ENCODE data around the gene VIPR2.
"Not testable (repeated sequence)": the region's sequence is repeated elsewhere in the genome, so short reads cannot be mapped to it uniquely, and the experiment has no call there.

Gene VIPR2

DNA sequence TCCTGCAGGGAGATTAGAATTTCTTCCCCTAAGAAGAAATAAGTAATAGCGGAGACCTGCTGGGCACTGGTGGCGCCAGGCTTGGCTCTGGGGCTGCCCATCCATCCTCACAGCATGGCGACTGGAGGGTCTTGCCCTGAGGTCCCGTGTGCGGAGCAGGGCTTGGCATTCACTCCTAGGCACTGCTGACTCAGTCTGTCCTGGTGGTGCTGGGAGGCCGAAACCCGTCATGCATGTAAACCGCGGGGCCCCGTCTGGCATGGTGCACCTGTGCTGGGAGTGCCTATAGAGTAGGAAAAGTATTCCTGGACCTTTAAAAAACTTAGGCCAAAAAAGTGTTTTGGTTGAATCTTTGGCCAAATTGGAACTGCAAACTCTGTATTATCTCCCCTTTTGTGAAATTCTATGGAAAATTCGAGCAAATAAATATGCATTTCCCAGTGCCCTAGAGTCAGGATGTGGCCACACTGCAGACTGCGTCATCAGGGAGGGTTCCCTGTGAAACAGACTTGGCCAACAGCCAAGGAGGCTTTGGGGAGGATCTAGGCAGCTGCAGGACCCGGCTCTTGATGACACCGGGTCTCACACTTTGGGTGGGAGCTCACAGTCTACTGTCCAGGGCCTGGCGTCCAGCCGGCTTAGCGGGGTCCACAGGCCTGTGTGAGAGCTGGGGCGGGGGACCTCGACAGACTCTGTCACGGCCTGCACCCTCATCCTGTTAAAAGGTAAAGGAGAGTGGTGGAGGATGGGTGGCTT, 122.3 kb downstream of the VIPR2 start:
- DNase-seq, result no peak

DNA sequence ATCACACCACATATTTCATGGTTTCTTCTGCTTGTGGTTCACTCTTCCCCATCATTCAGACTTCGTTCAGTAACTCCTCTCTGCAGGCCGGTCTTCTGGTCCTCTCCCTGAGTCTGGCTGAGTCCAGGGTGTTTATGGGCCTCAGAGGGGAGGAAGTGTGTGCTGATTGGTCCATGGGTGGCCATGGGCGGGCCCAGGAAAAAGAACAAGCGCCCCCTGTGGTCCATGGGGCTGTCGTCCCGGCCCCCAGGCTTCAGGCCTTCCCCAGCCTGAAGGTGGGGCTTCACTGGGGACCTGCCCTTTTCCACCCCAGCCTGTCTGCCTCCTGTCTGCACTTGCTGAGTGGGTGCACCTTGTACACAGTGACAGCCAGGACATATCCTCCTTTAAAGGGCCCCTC, 123.7 kb downstream of the VIPR2 start:
- DNase-seq, result no peak

DNA sequence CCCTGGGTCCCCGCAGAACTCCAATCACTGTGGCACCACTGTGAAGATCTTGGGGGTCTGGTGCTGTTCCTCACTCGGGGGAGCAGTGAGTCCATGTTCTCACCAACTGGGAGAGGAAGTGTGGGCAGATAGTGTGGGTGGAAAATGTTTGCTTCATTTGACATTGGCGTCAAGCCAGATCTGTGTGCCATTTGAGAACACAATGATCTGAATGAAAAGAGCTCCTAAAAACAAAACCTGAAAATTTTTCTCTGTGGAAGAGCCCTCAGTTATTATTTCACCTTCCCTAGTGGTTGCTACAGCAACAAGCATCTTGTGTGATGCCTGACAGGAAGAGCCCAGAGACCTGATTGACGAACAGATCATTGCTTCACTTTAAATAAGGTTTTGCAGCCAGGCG, 125.6 kb downstream of the VIPR2 start:
- DNase-seq, result no peak

DNA sequence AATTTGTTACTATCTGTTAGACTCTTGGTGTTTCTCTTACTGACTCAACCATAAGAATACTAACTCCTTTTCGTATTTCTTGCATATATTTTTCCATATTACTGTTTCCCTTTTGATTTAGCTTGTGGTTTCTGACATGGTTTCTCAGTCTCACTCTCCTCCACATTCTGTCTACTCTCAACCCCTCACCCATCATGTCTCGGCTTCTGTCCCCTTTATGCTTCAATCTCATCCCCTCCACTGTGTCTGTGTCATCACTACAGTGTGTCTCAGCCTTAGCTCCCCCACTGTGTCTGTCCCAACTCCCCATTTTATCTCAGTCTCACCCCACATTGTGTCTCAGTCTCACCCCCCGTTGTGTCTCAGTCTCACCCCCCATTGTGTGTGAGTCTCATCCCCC, 126.9 kb downstream of the VIPR2 start:
- no peak for DNase-seq

DNA sequence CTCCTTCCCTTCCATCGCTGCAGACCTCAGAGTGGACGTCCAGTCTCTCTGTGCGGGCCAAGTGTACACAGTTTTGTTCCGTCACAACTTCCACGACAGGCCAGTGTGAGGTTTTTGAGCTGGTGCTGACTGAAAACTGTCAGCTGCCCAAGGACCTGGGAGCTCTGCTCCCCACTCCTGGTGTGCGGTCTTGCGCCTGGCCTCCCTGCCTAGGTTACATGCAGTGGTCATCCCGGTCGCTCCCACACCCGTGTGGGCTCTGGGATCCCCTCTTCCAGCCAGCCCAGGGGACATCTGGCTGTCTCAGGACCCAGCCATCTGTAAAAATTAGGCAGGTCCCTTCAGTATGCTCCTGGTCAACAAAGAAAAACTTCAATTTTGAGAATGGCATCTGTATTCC, 127.5 kb downstream of the VIPR2 start:
- no peak for DNase-seq

DNA sequence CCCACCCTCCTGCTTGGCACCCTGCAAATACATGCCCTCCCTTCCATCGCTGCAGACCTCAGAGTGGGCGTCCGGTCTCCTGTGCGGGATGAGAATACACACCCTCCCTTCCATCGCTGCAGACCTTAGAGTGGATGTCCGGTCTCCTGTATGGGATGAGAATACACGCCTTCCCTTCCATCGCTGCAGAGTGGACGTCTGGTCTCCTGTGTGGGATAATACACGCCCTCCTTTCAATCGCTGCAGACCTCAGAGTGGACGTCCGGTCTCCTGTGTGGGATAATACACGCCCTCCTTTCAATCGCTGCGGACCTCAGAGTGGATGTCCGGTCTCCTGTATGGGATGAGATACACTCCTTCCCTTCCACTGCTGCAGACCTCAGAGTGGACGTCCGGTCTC, 128.1 kb downstream of the VIPR2 start:
- no peak for DNase-seq

DNA sequence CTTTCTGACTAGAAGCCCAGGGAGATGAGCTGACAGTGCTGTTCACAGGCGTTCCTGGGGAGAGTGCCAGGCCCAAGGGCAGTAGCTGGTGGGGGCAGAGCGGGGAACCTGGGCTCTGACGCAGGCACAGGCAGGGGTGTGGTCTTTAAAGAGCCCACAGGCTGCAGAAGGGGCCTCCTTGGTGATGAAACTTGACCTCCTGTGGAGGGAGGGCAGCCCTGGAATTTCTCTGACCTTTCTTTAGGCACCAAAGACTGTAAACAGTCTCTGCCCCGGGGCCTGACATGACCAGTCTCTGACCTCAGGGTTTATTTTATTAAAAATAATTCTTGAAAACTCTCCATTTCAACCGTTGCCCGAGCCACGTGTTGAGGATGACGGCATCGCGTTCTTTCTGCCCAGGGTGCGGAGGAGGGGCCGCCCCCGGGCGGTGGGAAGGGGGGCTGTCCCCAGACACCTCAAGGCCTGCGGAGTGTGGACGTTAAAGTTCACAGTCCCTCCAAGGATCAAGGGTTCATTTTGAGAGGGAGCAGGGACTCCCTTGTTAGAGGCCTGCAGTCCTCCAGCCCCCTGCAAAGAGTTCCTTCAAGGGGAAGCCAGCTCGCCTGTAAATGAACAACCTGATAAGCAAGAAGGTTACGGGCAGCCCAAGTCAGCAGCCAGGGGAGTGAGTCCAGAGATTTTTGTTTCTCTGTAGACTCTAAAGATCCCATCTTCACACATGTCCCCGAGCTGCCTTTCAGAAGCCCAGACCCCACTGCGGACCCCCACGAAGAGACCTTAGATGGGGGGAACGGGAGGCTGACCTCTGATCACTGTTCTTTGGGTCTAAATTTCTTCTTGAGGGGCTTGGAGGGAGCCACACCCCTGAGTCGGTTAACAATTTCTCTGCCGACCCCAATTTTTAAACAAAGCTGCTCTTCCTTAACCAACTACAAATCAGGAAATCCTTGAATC, 128.9 kb downstream of the VIPR2 start:
- no peak for DNase-seq

DNA sequence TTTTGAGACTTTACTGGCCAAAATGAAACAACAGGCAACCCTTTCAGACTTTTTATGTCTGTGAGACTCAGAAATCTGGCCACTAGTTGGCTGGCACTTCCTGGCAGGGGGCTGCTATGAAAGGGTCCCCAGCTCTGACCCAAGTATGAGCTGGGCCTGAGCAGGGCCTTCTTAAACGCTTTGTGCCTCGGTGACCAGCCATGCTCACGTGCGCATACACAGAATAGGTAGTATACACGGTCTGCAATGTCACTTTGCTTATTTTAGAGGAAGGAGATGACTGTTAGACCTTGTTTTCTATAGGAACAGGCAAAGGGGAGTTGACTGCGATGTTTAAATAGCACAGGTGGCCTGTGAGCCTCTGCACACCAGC, 129.6 kb downstream of the VIPR2 start:
- no peak for DNase-seq

DNA sequence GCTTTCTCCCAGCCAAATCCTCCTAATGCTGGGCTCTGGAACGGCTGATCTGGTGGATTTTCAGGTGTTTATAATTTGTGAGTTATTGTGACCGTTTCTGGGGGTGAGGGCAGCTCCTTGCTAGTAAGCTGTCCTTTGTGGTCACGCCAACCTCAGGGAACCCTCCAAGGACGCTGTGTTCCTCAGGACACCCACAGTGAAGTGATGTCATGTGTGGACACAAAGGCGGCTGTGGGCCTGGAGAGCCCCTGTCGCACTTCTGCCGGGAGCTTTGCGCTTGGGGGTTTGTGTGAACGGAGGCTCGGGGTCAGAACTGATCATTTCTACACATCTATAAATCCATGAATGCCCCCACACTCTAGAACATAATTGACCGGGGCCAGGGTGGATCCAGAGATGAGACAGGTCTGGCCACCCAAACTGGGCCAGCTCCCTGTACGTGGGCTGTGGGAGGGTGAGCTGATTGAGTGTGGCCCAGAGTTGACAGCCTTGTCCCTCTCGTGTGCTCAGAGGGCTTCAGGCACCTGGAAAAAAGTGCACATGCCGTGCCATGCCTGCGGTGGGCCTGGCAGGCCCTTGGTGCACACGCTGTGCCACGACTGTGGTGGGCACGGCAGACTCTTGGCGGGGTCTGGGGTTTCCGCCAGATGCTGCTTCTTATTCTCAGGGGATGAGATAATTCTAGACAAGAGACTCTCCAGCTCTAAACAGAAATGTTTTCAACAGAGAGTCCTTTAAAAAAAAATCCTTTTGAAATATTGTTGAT, 130.2 kb downstream of the VIPR2 start:
- DNase-seq, result no peak

DNA sequence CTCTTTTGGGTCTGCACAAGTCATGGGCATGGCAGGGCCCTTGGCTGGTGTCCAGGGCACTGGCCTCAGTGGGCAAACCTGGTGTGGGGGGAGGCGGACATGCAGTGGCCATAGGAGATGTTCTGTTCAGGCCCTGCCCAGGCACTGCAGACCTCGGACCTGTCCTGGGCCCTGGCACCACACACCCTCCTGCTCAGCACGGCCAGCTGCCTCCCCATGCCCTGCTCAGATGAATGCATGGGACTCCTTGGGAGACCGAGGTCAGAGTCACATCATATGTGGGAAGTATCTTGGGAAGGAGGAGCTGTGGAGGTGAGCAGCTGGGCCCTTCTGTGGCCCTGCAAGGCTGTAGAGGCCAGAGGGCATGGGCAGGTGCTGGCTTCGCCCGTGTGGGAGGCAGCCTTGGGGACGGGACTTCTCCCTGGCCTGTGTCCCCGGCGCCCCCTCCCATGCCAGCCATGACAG, 130.8 kb downstream of the VIPR2 start:
- DNase-seq, result no peak

DNA sequence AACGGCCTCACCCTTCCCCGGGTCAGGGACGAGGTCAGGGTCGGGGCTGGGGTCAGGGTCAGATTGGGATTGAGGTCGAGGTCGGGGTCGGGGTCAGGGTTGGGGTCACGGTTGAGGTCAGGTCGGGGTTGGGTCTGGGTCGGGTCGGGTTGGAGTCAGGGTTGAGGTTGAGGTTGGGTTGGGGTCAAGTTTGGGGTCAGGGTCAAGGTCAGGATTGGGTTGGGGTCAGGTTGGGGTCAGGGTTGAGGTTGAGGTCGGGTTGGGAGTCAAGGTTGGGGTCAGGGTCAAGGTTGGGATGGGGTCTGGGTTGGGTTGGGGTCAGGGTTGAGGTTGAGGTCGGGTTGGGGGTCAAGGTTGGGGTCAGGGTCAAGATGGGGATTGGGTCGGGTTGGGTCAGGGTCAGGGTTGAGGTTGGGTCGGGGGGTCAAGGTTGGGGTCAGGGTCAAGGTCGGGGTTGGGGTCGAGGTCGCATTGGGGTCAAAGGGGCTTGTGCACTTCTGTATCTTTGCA, 131.4 kb downstream of the VIPR2 start:
- DNase-seq, result no peak

DNA sequence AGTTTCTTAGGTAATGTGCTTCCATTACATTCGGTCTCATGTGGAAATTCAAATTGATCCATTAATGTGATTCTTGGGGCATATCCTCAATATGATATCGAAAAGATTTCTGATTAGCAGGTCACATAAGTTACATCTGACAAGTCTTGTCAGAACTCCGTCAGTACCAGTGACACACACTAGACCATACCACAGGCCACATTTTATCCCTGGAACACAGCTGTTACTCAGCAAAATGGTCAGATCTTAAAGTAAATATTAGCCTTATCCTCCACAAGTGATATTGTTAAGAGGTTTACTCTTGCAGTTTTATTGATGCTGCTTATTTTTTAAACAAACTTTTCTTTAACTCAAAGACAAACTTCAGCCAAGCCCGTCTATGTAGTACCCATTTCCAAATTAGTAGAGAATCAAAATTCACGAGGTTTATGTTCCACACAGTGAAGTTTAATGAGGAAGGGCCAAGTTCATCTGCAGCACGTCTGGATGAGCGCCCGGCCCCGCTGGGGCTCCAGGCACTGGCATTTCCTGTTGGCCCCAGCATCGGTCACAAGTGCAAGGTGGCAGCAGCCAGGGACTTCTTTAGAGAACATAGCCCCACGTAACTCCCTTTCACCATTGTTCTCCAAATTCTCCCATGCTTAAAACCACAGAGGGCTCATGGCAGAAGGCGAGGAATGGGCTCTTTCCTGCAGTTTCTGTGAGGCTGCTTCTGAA, 132.2 kb downstream of the VIPR2 start:
- DNase-seq, result no peak

DNA sequence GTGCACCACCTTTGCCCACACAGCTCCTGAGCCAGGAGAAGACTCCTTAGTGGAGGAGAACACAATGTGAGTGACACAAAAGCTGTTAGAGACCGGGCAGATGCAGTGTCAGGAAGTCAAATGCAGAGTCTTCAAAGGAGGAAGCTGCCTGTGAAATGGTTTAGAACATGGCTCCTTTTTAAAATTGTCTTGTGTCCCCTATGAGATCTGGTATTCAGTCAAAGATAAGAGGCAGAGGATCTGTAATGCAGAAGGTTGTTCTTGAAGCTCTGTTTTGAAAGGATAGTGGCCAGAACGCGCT, 133.0 kb downstream of the VIPR2 start:
- no peak for DNase-seq

DNA sequence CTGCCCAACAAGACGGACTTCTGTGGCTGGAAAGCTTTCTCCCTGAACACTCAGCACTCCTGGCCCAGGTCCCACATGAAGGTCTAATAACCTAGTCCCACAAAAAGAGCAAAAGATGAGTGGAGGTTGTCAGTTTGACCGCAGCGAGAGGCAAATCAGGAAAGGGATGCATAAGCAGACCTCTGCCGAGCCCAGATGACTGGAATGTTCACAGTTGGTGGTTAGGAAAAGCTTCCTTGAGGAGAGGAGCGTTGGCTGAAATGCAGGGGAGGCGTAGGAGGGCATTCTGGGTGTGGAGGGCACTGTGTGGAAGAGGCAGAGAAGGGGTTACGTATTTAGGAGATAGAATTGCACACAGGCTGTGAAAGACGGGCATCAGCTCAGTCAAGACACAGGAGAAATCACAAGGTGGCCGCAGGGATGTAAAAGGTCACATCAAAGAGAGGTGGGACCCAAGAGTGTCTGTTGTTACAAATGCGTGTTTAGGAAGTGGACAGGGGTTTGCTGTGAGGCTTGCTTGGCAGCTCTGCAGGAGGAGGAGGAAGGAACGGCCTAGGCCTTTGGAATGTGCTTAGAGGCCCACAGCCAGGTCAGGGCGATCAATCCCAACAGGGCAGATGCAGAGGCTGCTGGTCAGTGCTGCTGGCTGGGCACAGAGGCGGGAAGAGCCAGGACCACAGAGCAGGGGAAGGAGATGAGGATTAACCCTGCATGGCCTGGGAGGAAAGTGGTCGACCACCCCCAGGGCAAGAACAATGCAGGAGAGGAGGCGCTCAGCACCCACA, 133.5 kb downstream of the VIPR2 start:
- no peak for DNase-seq

DNA sequence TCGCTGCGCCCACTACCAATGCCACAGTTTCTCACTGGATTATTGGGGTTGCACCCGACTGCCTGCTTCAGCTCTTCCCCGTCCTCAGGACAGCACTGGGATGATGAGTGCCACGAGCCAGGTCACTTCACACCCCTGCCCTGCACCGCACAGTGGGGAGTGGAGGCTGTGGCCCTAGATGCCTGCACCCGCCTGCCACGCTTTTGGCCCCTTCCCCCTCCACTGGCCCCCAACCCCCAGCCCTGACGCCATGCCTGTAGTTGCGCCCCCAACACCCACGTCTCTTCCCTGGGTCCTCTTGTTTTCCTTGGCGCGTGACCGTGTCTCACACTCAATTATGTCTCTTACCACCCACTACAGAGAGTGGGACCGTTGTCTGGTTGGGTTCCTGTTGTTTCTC, 134.3 kb downstream of the VIPR2 start:
- no peak for DNase-seq

DNA sequence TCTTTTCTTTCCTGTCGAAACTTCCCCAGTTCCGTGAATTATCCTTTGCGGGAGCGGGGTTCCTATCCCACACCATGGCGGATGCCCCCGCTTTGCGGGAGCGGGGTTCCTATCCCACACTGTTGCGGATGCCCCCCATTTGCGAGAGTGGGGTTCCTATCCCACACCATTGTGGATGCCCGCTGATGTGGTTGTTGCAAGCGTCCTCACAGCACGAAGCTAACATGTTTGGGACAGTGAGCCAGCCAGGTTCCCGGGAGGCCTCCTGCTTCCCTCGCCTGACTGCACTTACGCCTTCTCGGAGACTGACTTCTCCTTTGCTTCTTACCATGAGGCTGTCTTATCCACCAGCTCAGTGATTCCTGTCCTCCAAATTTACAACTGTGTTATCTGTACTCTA, 134.7 kb downstream of the VIPR2 start:
- no peak for DNase-seq

DNA sequence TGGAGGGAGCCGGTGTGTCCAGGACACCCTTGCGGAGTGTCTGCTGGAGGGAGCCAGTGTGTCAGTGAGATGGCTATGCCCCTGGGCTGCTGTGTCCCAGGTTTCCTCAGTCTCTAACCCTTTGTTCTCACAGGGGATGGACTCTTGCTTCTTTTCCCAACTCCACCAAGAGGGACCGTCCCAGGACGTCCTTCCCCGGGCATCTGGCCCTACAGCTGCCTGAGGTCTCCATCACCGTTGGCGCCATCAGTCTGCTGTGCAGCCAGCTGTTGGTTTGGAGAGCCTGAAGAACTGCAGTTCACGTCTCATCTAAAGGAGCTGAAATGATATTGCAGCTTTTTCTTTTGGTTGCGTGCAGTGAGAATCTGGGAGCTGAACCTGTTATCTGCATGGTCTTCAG, 136.2 kb downstream of the VIPR2 start:
- no peak for DNase-seq

DNA sequence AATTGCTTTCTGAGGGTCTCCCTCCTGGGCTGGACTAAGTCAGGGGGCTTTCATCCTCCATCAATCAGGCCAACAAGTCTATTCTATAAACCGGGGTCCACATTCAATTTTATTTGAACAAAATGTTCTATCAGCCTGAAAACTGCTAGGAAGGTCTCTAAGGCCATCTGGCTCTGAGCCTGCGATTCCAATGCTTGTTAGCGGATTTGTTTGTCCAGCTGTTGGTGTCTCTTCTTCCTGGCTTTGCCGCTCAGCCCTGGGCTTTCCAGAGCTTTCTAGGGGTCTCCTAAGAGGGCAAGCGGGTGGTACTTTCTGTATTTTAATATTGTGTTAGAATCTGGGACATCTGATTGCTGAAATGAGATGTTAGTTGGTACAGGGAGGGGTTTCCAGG, 136.7 kb downstream of the VIPR2 start:
- no peak for DNase-seq

DNA sequence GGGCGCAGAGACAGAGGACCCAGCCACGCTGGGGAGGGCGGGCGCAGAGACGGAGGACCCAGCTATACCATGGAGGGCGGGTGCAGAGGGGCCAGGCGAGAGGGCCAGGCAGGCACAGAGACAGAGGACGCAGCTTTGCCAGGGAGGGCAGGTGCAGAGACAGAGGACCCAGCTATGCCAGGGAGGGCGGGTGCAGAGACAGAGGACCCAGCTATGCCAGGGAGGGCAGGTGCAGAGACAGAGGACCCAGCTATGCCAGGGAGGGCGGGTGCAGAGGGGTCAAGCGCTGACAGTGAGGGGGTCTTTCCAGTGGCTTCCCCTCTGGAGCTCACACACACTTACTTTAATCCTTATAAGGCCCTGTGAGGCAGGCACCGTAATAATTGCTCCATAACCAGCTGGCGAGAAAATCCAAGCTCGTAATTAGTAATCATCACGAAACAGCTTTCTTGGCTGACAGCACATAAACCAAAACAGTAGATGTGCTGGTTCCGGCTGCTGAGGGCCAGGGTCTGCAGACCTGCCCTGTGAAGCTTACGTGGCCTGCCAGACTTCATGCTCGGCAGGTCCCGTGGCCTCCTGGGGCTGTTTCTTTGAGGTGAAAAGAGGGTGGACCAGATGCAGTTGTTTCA, 137.2 kb downstream of the VIPR2 start:
- DNase-seq, result no peak

DNA sequence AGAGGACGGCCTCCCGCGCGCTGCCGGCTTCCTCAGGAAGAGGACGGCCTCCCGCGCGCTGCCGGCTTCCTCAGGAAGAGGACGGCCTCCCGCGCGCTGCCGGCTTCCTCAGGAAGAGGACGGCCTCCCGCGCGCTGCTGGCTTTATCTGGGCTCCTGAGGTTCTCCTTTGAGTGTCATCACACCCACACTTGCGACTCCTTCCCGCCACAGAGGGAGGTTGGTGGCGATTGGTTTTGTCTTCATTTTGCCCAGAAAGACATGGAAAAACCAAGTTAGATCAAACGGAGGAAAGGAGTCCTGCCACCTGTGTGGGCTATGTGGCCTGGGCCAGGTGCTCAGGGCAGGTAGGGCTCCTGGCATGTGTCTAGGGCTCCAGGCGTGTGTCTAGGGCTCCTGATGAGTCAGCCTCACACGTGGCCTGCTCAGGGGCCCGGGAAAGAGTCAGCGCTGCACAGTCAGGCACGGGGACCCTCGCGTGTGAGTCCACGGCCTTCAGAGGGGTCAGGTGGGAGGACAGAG, 138.0 kb downstream of the VIPR2 start:
- DNase-seq, result no peak

DNA sequence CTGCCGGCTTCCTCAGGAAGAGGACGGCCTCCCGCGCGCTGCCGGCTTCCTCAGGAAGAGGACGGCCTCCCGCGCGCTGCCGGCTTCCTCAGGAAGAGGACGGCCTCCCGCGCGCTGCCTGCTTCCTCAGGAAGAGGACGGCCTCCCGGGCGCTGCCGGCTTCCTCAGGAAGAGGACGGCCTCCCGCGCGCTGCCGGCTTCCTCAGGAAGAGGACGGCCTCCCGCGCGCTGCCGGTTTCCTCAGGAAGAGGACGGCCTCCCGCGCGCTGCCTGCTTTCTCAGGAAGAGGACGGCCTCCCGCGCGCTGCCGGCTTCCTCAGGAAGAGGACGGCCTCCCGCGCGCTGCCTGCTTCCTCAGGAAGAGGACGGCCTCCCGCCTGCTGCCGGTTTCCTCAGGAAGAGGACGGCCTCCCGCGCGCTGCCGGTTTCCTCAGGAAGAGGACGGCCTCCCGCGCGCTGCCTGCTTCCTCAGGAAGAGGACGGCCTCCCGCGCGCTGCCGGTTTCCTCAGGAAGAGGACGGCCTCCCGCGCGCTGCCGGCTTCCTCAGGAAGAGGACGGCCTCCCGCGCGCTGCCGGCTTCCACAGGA, 138.6 kb downstream of the VIPR2 start:
- DNase-seq, result not testable (repeated sequence)
